HG03095 (cell line): ENCODE data around the gene DHFR2.
"Not testable (repeated sequence)": the region's sequence is repeated elsewhere in the genome, so short reads cannot be mapped to it uniquely, and the experiment has no call there.

Source experiments
- ATAC-seq: cut with Tn5 transposase; IDR thresholded peaks from one replicate; pipeline ENCODE4 v1.9.1; 2021; ENCODE audit warnings: moderate library complexity; ENCODE audit not compliant: unreplicated experiment

Gene DHFR2

GRCh38 chr3:94065819-94066480, 3.2 kb upstream of the DHFR2 start:
- ATAC-seq, result no peak

GRCh38 chr3:94065122-94065521, 2.4 kb upstream of the DHFR2 start:
- no peak for ATAC-seq

GRCh38 chr3:94064243-94064860, 1.6 kb upstream of the DHFR2 start:
- ATAC-seq, result no peak

GRCh38 chr3:94063496-94064119, 892 bp upstream of the DHFR2 start:
- no peak for ATAC-seq

- ATAC-seq, result no peak
These were observed 1.4 kb downstream of the DHFR2 start for GRCh38 chr3:94061297-94061696.

GRCh38 chr3:94050546-94050945, 12.2 kb downstream of the DHFR2 start:
- no peak for ATAC-seq

GRCh38 chr3:94049267-94049666, 13.4 kb downstream of the DHFR2 start:
- no peak for ATAC-seq

GRCh38 chr3:94046533-94046932, 16.2 kb downstream of the DHFR2 start:
- no peak for ATAC-seq

- ATAC-seq, result not testable (repeated sequence)
These were observed 18.4 kb downstream of the DHFR2 start for GRCh38 chr3:94044100-94044936.

- no peak for ATAC-seq
These were observed 19.4 kb downstream of the DHFR2 start for GRCh38 chr3:94043285-94043684.

- ATAC-seq, result peak; percentile 73
These were observed 25.7 kb downstream of the DHFR2 start for GRCh38 chr3:94036909-94037507.

- no peak for ATAC-seq
These were observed 34.5 kb downstream of the DHFR2 start, which contains the start of gene STX19 for GRCh38 chr3:94028093-94028837. TSS of gene STX19 (minus strand) at chr3:94028597. CDS start at chr3:94015269, 13,328 bp downstream.

- no peak for ATAC-seq
These were observed 36.1 kb downstream of the DHFR2 start for GRCh38 chr3:94026623-94027022.

GRCh38 chr3:94024385-94024784, 38.3 kb downstream of the DHFR2 start:
- ATAC-seq, result no peak

- no peak for ATAC-seq
These were observed 42.4 kb downstream of the DHFR2 start for GRCh38 chr3:94020293-94020692.

- ATAC-seq, result no peak
These were observed 43.1 kb downstream of the DHFR2 start for GRCh38 chr3:94019659-94020058.

- no peak for ATAC-seq
These were observed 47.7 kb downstream of the DHFR2 start for GRCh38 chr3:94015025-94015424.

GRCh38 chr3:94012185-94012584, 50.5 kb downstream of the DHFR2 start:
- ATAC-seq, result no peak

GRCh38 chr3:94011233-94011711, 51.4 kb downstream of the DHFR2 start:
- ATAC-seq, result no peak

- no peak for ATAC-seq
These were observed 53.1 kb downstream of the DHFR2 start for GRCh38 chr3:94009608-94010007.
